GM18909 (cell line): ENCODE results near the gene RBP5.
"Not testable (repeated sequence)": the region's sequence is repeated elsewhere in the genome, so short reads cannot be mapped to it uniquely, and the experiment has no call there.

ENCODE experiments used
- ATAC-seq: cut with Tn5 transposase; IDR thresholded peaks from one replicate; pipeline ENCODE4 v1.9.1; 2021; ENCODE audit warnings: mild to moderate bottlenecking; ENCODE audit not compliant: unreplicated experiment, poor library complexity

Gene RBP5

DNA sequence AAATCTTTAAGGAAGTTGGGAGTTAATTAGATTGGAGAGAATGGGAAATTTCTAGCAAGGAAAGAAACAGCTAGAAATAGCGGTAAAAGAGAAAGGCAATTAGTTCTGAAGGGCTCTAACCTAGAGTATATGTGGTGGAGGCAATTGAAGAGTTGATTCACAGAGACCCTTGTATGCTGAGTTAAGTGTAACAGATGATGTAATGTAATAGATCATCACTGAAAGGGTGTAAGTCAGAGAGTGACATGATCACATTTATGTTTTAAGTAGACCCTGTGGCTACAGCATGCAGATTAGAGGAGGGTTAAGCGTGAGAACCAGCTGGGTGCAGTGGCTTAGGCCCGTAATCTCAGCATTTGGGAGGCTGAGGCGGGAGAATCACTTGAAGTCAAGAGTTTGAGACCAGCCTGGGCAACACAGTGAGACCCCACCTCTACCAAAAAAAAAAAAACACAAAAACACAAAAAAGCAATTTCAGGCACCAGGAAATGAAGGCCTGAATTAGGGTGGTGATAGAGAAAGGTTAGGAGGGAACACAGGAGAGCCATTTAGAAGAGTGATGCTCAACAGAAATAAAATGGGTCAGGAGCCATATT, 3.0 kb downstream of the RBP5 start:
- no peak for ATAC-seq

DNA sequence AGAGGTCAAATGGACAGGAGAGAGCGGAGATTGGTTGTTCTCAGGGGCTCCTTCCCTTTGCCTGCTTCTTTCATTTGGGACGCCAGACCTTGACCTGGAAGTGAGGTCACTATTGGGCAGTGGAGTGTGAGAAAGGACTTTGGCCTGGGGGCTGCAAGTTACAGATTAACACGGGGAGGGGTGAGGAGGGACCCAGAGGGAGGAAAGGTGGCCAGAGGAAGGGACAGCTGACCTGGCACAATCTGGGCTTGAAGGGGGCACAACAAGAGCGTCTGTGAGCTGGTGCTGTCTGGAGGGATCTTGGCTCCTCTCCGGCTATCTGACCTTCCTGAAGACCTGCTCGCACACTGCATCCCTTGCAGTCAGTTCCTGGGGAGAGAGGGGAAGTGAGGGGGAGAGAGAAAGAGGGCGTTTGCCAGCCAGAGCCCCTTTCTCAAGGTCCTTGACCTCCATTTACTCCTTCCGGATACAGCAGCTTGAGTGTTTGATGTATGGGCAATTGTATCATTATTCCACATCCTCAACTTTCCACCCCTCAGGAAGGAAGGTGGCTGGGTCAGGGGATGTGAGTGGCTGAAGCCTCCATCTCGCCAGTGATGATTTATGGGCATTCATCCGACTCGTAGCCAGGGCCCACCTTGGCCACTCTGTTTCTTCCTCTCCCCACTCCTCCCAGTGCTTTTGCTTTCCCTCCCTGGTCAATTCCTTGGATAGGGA, 4.7 kb downstream of the RBP5 start:
- ATAC-seq: no peak

GRCh38 chr12:7122811-7123769, 5.6 kb downstream of the RBP5 start:
- ATAC-seq: no peak

GRCh38 chr12:7121324-7121723, 7.4 kb downstream of the RBP5 start:
- ATAC-seq: no peak

DNA sequence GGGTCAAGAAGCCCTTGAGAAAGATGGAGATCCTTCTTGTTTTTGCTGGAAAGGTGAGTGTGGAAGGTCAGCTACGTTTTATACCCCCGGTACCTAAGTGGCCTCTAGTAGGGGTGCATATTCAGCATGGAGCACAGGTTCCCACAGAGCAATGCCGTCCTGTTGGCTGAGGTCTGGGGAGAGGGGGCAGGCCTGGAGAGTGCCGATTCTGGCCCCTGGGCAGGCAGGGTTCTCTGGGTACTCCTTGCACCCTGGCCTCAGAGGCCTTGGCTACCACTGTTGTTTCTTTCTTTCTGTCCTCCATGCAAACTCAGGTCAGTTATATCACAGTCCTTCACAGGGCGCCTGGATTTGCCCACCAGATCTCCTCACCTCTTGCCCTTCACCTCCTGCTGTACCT, 8.5 kb downstream of the RBP5 start:
- no peak for ATAC-seq

- no peak for ATAC-seq
These were observed 9.8 kb downstream of the RBP5 start for GRCh38 chr12:7118881-7119280.

- no peak for ATAC-seq
These were observed 11.0 kb downstream of the RBP5 start for GRCh38 chr12:7117670-7118069.

- ATAC-seq: no peak
These were observed 11.8 kb downstream of the RBP5 start for GRCh38 chr12:7116916-7117315.

DNA sequence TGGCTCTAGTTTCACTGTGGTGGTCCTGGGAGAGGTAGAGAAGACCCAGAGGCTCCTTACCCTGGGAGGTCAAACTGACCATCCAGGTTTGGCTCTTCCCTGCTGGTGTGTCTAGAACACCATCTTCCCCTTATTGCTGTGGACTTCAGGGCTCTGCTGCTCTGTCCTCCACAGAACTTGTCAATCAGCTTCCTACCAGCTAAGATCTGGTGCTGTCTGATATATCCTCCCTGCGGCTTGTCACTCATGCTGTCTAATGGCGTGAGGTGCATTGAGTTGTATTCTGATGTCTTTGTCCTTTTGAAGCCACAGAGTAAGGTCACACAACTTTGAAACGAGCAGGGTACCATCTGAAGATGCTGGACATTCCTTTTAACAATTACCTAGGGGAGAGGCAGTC, 12.5 kb downstream of the RBP5 start:
- ATAC-seq: no peak

DNA sequence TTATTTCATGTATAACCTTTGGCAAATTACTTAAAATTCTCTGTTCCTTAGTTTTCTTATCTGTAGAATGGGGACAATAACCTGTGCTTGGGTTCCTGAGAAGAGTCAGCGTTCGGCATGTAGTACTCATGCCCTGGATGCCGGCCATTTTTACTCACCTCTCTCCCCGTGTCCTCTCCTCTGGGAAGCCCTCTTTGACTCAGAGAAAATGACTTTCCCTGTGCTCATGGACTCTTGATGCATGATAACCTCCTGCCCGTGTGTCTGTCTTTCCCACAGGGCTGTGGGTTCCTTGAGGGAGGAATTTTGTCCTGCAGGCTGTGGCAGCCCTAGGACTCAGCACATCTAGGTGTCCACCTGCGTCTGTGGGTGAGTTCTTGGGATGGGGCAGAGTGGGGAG, 13.8 kb downstream of the RBP5 start:
- no peak for ATAC-seq

GRCh38 chr12:7114008-7114407, 14.7 kb downstream of the RBP5 start:
- ATAC-seq: no peak

GRCh38 chr12:7113389-7113871, 15.3 kb downstream of the RBP5 start:
- no peak for ATAC-seq

DNA sequence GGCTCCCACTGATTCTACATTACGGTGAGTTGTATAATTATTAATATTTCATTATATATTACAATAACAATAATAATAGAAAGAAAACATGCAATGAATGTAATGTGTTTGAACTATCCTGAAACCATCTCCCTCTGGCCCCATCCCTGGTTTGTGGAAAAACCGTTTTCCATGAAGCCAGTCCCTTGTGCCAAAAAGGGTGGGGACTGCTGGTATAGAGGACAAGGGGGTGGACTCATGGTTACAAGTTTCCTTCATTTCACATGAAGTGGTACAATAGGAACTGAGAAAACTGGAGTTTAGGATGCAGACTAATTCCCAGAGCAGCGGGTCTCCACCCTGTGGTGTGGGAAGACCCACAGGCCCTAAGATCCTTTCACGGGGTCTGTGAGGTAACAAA, 16.6 kb downstream of the RBP5 start:
- ATAC-seq: no peak

GRCh38 chr12:7110661-7111060, 18.0 kb downstream of the RBP5 start:
- no peak for ATAC-seq

GRCh38 chr12:7109572-7109920, 19.1 kb downstream of the RBP5 start:
- no peak for ATAC-seq

GRCh38 chr12:7108796-7109571, 19.7 kb downstream of the RBP5 start, which contains the start of gene C1RL:
C1RL (minus strand) TSS chr12:7109214; CDS start chr12:7109180, 34 bp downstream.
- ATAC-seq: no peak

DNA sequence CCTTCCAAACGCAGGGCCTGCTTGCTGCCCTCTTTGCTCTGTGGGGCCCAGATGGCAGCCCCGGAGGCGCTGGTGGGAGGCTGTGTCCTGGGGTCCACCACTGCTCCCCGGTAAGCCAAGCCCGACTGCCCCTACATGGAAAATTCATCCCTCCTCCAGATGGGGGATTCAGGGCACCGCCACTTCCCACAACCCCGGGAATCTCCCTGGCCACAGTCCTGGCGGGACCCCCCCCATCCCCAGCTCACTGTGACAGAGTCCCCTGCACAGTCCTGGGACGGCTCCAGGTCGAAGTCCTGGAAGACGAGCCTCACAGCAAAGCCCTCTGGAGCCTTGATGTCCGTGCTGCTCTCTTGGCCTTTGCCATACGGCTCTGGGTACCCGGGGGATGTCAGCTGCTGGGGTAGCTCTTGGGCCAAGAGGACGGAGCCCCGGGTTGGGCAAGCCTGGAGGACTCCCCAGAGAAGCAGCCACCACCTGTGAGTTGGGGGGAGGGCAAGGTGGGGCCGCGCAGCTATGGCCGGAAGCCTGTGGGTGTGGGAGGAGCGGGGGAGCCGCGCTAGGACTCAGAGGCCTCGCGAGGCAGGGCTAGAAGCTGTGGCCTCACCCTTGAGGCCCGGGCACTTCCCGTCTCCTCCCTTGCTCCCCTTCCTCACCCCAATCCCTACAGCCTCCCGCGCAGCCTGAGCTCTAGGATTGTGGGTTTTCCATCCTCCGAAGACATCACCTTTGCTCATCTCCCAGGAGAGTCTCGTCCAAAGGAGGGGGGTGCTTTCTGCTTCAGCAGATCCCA, 20.5 kb downstream of the RBP5 start:
- ATAC-seq: peak; percentile 91

DNA sequence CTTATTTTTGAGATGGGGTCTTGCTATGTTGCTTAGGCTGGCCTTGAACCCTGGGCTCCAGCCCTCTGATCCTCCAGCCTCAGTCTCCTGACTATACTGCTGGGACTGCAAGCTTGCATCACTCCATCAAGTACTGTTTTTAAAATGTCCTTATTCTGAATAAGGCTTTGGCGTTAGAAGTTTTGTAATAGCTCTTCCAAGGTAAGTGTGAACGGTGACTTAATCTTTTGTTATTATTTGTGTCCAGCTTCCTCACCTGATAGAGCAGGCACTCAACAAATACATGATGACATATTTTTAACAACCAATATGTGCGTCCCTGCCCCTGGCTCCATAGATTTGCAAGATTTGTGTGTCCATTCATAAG, 21.1 kb downstream of the RBP5 start:
- no peak for ATAC-seq

DNA sequence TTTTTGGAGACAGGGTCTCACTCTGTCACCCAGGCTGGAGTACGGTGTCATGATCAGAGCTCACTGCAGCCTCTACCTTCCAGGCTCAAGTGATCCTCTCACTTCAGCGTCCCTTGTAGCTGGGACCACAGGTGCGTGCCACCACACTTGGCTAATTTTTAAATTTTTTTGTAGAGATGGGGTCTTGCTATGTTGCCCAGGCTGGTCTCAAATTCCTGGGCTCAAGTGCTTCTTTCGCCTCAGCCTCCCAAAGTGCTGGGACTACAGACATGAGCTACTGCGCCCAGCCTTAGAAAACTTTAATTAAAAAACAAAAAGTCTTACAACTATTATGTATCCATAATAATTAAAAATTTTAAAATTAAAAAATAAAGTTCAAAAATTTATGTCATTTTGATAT, 21.5 kb downstream of the RBP5 start:
- ATAC-seq: not testable (repeated sequence)

GRCh38 chr12:7106082-7106481, 22.6 kb downstream of the RBP5 start:
- ATAC-seq: no peak
